ENCODE data around the gene MPV17L2.

Gene MPV17L2

DNA sequence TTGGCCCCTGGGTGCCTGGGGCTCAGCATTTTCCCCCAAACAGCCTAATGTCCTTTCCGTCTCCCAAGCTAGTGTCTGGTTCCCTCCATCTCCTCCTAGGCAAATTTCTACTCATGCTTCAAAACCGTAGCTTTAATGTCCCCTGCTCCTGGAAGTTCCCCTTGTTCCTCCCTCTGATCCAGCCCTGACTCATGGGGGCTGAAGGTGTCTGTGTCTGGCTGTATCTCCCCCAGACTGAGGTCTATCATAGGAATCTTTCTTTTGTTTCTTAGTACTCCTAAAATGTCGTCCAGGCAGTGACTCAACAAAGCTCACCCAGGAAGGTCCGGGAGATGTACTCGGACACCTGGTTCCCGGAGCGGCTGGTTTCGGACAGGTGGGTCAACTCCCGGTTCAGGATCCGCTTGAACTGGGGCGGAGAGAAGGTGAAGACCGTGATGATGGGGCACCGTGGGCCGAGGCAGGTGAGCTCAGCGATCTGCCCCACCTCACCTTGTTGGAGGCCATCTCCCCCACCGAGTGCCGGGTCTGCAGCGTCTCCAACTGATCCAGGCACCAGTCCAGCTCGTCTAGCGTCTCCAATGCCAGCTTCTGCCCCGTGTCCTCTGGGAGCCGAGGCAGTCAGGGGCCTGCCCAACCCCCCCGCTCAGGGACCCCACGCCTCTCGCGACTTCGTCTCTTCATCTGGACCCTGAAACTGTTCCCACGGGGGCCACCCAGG, 27.1 kb downstream of the MPV17L2 start:
- DNase-seq, result no peak

DNA sequence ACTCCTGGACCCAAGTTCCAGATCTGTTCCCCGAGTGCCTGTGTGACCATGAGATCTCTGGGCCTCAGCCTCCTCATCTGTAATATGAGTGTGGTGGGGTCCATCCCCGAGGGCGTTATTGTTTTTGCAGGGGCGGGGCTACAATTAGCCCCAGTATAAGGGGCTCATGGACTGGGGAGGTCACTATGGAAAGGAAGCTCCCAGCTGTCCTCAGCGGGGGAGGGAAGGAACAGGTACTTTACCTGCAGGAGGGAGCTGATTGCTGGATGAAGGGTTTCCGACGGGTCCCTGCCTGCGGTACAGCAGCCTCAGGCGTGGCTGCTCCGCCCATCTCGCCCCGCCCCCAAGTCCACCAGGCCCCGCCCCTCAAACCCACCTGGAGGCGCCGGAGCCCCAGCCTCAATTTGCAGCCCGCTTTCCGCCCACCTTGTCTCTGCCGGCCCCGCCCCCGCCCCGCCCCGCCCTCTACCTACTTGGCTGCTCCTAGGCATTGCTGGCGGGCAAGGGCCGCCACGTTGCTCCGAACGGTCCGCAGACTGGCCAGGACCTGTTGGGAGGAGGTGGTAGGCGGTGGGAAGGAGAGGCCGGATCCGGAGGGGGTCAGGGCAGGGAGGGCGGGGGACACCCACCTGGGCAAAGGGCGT, 27.7 kb downstream of the MPV17L2 start:
- no peak for DNase-seq

DNA sequence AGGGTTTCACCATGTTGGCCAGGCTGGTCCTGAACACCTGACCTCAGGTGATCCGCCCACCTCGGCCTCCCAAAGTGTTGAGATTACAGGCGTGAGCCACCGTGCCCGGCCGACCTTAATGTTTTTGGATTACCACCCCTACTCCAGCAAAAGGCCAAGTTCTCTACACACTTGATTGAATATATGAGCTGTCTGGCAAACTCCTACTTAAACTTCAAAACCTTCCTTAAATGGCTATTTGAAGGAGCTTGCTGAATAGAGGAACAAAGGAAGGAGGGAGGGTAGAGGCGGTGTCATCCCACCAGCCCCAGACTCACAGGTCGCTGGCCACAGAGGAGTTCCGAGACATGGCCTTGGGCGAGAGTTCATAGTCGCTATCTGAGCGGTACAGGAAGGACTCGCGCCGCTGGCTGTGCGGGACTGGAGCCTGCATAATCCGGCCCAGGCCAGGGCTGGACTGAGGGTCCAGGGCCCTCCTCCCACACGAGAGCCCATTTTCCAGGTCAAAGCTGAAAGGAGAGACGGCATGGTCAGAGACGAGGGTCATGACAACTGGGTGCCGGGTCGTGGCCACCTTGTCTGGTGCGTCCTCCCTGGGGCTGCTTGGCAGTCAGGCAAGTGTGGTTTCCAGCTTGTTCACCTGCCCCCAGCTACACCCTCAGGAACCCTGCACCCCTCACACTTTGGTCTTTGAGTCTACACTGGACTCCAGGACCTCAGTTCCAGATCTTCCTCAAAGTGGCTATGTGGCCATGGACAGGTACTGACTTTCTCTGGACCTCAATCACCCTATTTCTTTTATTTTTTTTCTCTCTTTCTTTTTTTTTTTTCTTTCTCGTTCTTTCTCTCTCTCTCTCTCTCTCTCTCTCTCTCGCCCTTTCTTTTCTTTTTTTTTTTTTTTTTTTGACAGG, 29.1 kb downstream of the MPV17L2 start:
- DNase-seq, result no peak

DNA sequence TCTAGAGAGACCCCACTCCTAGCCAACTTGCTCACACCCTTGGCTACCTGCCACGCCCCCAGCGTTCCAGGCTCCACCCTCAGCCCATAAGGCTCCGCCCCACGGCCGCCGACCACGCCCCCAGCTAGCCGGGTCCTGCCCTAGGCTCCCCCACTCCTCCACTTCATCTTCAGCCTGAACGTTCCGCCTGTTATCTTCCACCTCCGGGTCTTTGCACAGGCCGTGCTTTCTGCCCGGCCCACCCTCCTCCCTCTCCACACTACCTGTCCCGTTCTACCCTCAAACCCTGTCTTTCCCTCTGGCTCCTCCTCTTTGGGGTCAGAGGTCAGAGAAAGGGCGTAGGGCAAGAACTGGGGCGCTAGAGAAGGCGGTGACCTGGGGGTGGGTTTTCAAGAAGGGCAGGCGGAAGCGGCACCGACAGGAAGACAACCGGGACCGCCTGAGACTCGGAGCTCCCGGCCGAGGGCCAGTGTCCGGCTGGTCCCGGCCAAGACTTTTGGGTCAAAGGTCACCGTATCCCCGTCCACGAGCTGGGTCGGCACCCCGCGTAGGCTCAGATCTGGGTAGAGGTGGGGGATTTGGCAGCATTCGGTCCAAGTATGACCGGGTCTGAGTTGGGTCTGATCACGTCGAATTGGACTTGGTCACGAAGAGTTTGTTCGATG, 31.0 kb downstream of the MPV17L2 start:
- DNase-seq, result peak; percentile 36 to 62

DNA sequence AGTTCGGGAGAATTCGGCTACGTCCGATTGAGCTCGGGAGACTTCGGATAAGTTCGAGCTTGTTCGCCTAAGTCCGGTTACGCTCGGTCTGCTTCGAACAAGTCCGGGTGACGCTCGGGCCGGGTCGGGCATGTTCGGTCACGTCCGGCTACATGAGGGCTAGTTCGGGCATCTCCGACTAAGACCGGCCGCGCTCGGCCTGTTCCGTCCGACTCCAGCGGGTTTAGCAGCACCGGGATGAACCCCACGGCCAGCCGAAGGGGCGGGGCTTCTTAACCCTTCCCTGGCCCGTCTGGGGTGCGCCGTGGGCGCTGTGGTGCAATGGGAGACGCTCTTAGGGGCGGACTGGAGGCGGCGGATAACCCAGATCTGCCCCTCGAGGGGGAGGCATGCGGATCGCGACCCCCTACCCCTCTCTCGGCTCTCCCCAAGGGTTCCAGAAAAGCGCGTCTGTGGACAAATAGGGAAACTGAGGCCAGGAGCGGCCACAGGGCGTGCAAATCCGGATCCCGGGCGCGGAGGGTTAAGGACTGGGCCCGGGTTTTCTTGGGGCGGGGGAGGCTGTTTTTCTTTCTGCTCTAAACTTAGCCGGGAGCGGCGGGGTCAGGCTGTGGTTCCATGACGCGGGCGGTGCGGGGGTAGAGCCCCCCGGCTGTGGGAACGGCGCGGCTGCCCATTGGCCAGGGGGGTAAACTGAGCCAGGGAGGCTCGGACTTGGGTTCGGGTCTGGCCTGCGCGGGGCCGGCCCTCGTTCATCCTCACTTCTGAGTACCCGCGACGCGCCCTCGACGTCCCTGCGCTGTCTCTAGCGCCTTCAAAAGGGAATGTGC, 31.7 kb downstream of the MPV17L2 start:
- peak; percentile 96 to 99 for DNase-seq

DNA sequence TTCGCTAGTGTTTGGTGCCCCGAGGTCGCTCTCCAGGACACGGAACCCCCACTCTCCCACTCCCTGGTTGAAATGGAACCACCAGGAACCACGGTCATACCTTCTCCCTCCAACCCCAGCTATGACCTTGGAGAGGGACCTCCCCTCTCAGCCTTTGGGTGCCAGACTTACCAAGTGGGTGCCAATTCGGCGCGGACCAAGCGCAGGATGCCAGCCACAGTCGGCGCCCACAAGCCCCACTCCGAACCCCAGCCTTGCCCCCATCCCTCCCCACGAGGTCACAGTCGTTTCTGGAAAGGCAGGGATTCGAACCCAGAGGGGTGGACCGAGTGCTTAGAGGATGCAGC, 32.3 kb downstream of the MPV17L2 start:
- DNase-seq, result no peak

DNA sequence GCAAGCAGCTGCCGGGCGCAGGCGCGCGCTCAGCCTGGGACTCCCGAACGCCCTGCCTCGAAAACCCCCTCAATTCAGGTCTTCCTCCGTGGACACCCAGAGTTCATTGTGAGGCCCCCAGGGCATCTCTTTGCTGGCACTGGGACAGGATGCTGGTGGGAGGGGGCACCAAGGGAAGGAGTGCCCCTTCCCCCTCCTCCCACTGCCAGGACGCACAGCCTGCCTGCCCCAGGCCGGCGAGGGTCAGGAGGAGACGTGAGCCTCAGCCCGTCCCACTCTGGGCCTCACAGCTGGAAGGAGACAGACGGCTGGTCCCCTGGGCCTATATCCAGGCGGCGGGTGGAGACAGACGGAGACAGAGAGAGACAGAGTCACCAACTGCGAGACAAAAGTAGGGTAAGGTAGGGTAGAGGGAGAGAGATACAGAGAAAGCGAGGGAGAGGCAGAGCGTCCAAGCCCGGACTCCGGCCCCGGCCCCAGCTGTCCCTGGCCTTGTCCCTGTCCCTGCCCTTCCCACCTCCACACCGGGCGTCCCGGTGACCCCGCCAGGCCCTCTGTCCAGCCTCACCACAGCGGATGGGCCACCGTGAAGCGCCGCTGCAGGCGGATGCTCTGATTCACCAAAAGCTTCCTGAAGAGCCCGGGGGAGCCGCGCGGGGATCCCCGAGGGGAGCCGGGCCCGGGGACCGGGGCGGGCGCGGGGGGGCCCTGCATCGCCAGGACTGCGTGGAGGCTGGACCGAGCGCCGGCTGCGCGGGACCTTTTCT, 32.9 kb downstream of the MPV17L2 start, which contains the start of gene PDE4C:
PDE4C (minus strand) TSS at position 737 of the 767 bp plus-strand sequence; CDS start at position 714, 23 bp downstream.
- no peak for DNase-seq

DNA sequence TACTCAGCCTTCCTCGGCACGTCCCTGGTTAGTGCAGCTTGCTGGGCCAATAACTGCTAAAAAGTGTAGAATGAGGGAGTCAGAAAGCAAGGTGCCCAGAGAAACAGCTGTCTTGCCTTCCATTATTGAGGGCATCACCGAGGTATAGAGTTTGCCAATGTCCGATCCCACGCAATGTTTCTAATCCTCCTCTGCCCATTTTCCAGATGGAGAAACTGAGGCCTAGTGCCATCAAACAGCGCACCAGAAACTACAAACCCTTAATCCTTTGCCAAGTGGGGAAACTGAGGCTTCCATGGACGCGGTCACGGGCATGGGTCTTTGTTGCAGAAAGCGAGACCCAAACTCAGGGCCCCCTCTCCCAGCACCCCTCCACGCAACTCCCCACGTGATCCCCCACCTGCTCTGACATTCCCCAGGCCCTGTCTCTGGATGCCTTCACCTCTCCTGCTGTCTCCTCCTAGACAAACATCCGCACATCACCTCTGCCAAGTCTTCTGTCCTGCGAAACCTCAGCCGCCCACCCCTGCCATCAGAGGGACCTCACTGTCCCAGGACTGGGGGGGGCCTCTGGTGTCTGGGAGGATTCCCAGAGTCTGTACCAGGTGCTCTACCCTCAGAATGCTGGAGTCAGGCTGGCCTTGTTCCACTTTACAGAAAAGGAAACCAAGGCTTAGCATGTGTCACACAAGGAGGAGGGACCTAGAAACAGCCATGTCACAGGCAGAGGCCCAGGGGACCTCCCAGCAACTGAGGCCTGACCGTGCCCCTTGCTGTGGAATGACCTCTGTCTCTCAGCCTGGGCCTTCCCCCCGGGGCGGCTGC, 34.1 kb downstream of the MPV17L2 start:
- no peak for DNase-seq

DNA sequence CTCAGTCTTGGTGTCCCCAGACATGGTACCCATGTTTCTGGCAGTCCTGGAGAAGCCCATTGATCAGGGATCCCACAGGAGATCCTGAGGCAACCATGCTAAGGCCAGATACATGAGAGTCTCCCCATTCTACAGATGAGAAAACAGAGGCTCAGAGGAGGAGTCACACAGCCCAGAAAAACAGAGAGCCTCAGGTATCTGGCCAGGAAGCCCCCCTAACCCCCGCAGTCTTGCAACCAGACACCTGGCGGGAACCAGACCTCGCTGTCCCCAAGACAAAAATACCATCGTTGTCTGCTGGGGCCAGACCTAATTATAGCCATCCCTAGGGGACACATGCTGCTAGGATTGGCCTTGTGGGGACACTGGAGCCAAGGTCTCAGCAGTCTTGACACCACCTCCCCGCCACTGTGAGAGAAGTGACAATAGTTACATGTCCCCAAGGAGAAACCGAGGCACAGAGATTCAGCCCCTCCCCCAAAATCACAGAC, 34.8 kb downstream of the MPV17L2 start:
- no peak for DNase-seq

DNA sequence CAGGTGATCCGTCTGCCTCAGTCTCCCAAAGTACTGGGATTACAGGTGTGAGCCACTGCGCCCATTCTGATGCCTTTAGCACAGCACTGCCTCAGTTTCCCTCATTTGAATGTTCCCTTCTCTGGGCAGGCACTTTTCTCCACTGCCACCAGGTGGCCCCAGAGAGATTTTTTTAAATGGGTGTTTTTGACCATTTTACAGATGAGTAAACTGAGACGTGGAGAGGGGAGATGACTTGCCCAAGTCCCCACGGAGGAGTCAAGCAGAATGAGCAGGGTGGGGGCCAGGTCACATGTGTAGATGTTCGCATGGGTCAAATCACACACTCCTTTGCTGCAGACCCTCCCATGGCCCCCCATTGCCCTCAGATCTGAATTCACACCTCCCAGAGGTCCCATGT, 36.5 kb downstream of the MPV17L2 start:
- no peak for DNase-seq

DNA sequence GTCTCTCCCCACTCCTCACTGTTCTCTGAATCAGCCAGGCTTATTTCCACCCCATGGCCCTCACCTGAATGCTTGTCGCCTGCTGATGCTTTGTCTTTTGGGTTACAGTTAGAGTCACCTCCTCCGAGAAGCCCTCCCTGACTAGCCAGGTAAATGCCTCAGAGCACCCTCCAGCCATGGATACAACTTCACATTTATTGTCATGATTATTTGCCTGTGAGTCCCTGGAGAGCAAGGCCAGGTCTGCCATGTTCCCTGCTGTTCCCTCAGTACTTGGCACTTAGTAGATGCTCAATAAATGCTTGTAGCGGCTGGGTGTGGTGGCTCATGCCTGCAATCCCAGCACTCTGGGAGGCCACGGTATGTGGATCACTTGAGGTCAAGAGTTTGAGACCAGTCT, 36.9 kb downstream of the MPV17L2 start:
- DNase-seq, result no peak

DNA sequence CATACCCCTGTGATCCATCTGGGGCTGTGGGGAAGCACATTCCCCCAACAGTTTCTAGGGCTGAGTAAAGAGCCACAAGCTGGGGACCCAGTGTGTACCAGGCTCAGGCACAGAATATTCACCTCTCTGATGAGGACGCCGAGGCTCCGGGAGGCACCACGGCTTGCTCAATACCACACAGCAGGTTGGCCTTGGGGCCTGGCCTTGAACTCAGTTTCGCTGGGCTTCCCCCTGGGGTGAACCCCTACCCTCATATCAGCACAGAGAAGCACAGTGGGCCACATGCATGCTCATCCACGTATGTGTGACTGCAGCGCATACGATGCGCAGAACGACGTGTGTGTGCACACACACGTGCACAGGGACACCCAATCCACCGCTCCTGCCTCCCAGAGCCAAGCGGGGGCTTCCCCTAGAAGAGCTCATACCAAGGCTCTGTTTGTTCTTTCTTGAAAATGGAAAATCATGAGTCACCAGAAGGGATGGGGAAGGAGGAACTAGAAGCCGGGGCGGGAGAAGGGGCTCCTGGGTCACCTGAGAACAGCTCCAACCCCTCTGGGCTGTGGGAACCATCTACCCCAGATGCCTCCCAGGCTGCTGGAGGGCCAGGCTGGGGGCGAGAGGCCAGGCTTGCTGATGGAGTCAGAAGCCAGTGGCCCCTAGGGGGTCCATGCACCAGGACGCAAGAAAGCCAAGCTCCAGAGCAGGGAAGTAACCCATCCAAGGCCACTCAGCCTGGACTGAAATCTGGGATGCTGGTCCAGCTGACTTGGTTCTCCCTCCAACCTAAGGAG, 38.1 kb downstream of the MPV17L2 start:
- peak; percentile 55 to 66 for DNase-seq

DNA sequence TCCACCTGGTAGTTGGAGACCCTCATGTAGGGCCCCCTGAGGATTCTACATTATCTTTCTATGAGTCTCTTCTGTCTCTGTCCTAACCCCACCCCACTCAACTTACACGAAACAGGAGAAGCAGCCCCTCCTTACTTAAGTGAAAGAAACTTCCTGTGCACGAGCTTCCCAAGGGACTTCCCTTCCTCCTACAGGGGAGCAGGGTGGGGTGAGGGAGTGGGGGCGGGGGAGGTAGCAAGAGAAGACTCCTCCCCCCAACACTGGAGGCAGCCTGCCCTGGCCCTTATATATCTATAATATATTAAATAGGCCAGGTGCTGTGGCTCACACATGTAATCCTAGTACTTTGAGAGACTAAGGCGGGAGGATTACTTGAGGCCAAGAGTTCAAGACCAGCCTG, 38.8 kb downstream of the MPV17L2 start:
- peak; percentile 26 to 67 for DNase-seq

DNA sequence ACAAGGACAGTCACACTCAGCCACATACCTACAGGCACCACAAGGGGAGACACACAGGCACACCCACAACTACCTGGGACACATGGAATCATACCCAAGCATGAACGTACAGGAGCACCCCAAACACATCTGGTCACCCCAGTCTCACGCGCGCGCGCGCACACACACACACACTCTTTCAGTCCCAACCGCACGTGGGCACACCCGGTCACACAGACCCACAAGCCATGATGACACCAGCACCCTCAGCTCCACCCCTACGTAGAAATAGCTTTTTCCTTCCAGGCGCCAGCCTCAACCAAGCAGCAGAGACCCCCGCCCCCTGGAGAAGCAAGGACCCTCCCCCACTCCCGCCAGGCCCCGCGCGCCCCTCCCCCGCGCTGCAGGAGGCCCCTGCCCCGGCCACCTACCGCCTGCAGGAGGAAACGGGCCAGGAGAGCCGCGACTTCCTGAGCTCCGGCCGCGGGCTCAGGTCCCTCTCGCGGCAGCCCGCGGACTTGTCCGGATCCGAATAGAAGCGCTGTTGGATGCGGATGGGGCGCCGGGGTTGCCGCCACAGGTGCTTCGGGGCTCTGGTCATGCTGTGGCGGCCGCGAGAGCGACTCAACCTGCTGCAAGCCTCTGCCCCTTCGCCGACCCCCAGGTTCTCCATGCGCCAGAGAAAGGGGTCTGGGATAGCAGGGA, 39.7 kb downstream of the MPV17L2 start:
- DNase-seq, result no peak

DNA sequence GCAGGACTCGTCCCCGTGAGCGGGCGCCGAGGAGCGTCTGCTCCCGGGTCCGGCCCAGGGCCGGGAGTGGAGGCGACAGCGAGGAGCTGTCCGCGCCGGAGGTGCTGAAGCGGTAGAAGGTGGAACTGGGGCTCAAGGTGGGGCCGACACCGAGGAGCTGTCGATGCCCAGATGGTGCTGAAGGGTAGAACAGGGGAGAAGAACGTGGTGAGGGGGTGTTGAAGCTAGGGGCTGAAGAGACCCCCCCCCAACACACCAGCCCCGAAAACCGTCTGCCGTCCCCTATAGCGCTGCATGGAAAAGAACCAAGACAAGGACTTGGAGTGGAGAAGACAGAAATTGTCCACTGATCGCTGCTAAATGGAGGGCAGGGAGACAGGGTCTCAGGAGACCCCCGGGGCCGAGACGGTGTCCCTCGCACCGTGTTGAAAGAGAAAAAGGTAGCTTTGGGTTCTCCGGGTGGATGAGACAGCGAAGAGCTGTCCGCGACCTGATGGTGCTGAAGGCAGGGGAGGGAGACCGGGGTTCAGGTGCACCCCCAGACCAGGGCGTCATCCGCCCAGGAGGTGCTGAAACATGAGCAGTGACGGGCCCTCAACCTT, 40.3 kb downstream of the MPV17L2 start:
- DNase-seq, result peak in 1 of 2 donors; percentile 43

DNA sequence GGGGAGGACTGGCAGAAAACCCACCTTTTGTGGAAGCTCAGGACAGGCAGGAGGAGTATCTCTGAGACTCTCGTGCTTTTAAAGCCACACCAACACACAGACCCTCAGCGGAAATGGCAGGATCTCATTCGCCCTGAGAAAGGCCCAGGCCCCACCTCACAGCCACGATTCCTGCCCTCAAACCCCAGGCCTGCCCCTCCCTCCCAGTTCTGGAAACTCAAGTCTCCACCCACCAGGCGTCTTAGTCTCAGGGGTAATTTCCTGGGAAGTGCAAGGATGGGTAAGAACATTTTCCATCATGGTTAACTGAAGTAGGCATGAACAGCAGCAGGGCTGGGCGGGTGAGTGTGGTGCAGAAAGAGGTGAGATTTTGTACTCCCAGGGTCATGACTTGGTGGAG, 41.2 kb downstream of the MPV17L2 start:
- no peak for DNase-seq

DNA sequence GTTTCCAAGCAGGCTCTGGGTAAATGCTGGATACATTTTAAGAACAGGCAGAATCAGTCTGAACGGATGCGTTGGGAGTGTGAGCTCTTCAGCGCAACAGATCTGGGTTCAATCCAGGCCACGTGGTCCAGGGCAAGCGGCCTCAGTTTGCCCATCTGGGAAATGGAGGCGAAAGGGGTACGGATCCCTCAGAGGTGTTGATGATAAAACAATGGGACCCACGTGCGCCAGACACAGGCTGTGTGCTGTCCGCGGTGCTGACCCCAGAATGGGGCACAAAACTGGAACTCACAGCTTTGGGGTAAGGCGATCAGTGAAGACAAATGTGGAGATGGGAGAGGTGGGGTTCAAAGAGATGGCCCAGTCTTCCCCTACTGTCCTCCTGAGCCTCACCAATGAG, 46.3 kb downstream of the MPV17L2 start:
- no peak for DNase-seq

DNA sequence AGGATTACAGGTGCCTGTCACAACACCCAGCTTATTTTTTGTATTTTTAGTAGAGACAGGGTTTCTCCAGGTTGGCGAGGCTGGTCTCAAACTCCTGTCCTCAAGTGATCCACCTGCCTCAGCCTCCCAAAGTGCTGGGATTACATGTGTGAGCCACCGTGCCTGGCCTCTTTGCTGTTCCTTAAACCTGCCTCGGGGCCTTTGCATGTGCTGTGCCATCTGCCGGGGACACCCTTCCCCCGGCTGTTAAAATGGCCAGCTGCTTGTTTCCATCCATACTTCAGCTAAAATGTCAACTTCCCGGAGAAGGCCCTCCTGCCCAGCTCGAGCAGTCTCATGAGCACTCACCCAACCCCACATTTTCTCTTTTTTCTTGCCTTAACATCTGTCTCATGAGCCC, 52.3 kb downstream of the MPV17L2 start:
- no peak for DNase-seq

Data from inflammatory macrophage treated with lipopolysaccharide for 1 hour (primary cell).